Thymus (tissue), 11 donors: ENCODE data around the gene SRSF3. TPM values are rescaled to one million over a fixed set of nuclear protein-coding genes. Genes with fewer than 3 reads are reported as not detected.
A peak's percentile ranks its signal among the peaks of the same experiment; 100 is the strongest.
"Not testable (repeated sequence)": the region's sequence is repeated elsewhere in the genome, so short reads cannot be mapped to it uniquely, and the experiment has no call there.

ENCODE experiments used
- DNase-seq, 9 donors: peaks; one replicate each; pipeline ENCODE4 v3.0.0-alpha.2; 2013; ENCODE audit warnings: low spot score in 9 of 9, low read depth in 6 of 9, missing footprints in 1 of 9
- H3K27ac ChIP-seq, 2 donors: one replicate each; pipeline ENCODE4 v1.5.1; 2013; ENCODE audit warnings: control low read depth in 1 of 2, low read depth in 1 of 2, low read length in 1 of 2, mild to moderate bottlenecking in 1 of 2, moderate library complexity in 1 of 2
- H3K27me3 ChIP-seq, 2 donors: one replicate each; pipeline ENCODE4 v1.5.1; 2013; ENCODE audit warnings: low read length in 1 of 2; ENCODE audit not compliant: control insufficient read depth in 2 of 2, insufficient read depth in 1 of 2
- H3K36me3 ChIP-seq, 2 donors: one replicate each; pipeline ENCODE4 v1.5.1; 2013; ENCODE audit warnings: low read length in 1 of 2, mild to moderate bottlenecking in 1 of 2, moderate library complexity in 1 of 2; ENCODE audit not compliant: control insufficient read depth in 2 of 2, insufficient read depth in 2 of 2
- H3K4me1 ChIP-seq, 2 donors: one replicate each; pipeline ENCODE4 v1.5.1; 2013; ENCODE audit warnings: low read length in 2 of 2; ENCODE audit not compliant: control insufficient read depth in 2 of 2, insufficient read depth in 2 of 2
- H3K4me3 ChIP-seq, 2 donors: one replicate each; pipeline ENCODE4 v1.5.1; 2013; ENCODE audit warnings: low read length in 2 of 2, control low read depth in 1 of 2, mild to moderate bottlenecking in 1 of 2
- H3K9me3 ChIP-seq, 2 donors: one replicate each; pipeline ENCODE4 v1.5.1; 2013; ENCODE audit warnings: low read length in 1 of 2, mild to moderate bottlenecking in 1 of 2; ENCODE audit not compliant: control insufficient read depth in 2 of 2, insufficient read depth in 1 of 2
- WGBS: extraction: QIAGEN DNeasy Blood & Tissue Kit; methylation state at CpG from one replicate; pipeline ENCODE4 v1.1.7; 2013; 5-methylcytosine and 5-hydroxymethylcytosine counted together
- polyA plus RNA-seq: library from polyadenylated mRNA; stranded (reverse); fragments of 200-250 nt; gene quantifications from one replicate; pipeline ENCODE4 v1.2.3, GENCODE V29; 2013
- total RNA-seq: library from RNA; stranded (reverse); fragments of 120-200 nt; gene quantifications from one replicate; pipeline ENCODE4 v1.2.4, GENCODE V29; 2013
- donor health status: healthy.

SRSF3 gene
- total and polyA plus RNA-seq, 2 donors: 299 to 454 TPM

DNA sequence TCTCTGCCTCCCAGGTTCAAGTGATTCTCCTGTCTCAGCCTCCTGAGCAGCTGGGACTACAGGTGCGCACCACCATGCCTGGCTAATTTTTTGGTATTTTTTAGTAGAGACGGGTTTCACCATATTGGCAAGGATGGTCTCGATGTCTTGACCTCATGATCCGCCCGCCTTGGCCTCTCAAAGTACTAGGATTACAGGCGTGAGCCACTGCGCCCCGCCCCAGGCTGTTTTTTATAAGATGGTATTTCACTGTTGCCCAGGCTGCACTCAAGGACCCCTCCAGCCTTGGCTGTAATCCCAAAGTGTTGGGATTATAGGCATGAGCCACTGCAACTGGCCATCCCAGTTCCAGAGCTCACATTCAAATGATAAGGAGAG lies 13.1 kb downstream of the SRSF3 start:
- not testable (repeated sequence) for H3K4me1 ChIP-seq, DNase-seq
- WGBS: 98% methylated on average over 8 of the region's 8 CpGs

DNA sequence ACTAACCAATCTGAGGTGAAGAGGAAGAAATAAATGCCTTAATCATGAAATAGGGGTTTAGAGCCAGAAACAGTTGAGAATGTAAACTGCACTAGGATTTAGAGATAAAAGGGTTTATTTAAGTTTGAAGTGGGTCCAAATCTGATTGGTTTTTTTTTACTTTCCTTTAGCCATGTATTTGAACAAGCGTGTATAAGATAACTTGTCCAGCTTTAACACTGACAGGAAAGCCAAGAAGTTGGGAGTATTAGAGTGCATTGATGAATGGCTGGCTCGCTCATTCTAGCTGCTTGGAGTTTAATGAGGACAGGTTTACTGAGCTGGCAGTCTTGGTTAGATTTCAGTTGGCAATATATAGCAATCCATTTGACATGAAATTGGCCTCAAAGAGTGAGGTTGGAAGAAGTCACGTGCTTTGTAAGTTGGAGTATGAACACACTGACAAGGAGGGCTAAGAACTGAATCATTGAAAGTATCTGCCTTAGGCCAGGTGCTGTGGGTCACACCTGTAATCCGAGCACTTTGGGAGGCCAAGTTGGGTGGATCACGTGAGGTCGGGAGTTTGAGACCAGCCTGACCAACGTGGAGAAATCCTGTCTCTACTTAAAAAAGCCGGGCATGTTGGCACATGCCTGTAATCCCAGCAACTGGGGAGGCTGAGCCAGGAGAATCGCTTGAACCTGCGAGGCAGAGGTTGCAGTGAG lies 13.7 kb downstream of the SRSF3 start:
- no peak overlapping the region for H3K27ac ChIP-seq
- no peak for DNase-seq

More for the DNA sequence above, 13.1 kb downstream of the SRSF3 start:
- H3K27me3 ChIP-seq, H3K27ac ChIP-seq, H3K9me3 ChIP-seq, H3K4me3 ChIP-seq: not testable (repeated sequence)
- H3K36me3 ChIP-seq: peaks cover 71 to 95% of the 10 kb centered on the region in 2 donors

DNA sequence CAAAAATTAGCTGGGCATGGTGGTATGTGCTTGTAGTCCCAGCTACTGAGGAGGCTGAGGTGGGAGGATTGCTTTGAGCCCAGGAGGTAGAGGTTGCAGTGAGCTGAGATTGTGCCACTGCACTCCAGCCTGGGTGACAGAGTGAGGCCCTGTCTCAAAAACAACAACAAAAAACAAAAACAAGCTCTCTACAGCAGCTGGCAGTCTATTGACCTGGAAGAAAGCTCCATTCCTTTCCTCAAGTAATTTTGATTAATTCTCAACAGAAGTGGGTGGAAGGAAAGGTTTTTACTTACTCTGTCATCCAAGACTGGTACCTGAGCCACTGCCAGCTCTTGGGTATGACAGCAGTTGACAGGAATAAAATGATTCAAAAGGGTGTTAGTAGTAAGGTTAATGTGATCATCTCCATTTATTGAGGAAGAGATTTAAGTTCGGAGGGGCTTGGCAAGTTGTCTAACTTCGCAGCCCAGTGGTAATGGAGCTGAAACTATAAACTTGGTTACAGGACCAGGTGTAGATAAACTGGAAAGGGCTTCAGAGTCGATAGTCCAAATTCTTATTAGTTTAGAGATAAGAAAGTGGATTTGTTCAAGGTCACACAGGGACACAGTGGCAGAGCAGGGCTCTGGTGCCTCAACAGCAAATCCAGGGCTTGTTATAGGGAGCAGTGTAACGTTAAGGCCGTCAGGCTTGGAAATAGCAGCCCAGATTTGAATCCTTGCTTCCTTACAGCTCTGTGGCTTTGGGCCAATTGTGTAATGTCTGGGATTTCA lies 14.8 kb downstream of the SRSF3 start:
- Histone ChIP-seq H3K36me3 (peaks cover 78 to 93% of the 10 kb centered on the region in 2 donors), H3K27me3 (no peaks in the 10 kb centered on the region), H3K27ac (peak overlapping the region in 1 of 2 donors; percentile 31), H3K4me3 (no peak overlapping the region), H3K9me3 (peaks cover 0 to 4% of the 10 kb centered on the region in 2 donors), H3K4me1 (peaks cover 0 to 5% of the 10 kb centered on the region in 2 donors)
- no peak for DNase-seq
- 94% methylated on average over 5 of the region's 5 CpGs for WGBS

More for the DNA sequence above, 13.7 kb downstream of the SRSF3 start:
- H3K9me3 ChIP-seq: peaks cover 0 to 4% of the 10 kb centered on the region in 2 donors
- H3K4me3 ChIP-seq: no peak overlapping the region
- H3K36me3 ChIP-seq: peaks cover 72 to 95% of the 10 kb centered on the region in 2 donors
- H3K27me3 ChIP-seq: no peaks in the 10 kb centered on the region
- WGBS: 95% methylated on average over 10 of the region's 10 CpGs
- H3K4me1 ChIP-seq: peaks cover 0 to 5% of the 10 kb centered on the region in 2 donors

DNA sequence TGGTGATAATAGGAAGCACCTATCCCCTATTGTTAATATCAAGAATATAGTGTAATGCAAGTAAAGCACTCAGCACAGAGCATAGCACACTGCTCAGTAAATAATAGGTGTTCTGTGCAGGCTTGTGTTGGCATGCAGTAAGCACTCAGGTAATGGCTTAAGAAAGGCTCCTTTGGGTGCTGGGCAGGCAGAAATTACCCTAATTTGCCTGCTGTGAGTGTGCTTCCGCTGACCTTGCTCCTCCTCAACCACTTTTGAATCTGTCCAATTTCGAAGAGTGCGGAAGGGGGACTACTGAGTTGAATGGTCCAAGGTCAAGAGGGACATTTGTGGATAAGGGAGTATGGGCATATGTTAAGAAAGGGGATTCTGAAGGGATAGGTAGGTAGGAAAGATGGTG lies 15.4 kb downstream of the SRSF3 start:
- no peaks in the 10 kb centered on the region for H3K27me3 ChIP-seq
- DNase-seq: no peak
- no peak overlapping the region for H3K4me3 ChIP-seq
- no peak overlapping the region for H3K27ac ChIP-seq
- over 99% methylated on average over 3 of the region's 3 CpGs for WGBS
- H3K36me3 ChIP-seq: peaks cover 73 to 90% of the 10 kb centered on the region in 2 donors
- H3K9me3 ChIP-seq: peaks cover 0 to 4% of the 10 kb centered on the region in 2 donors
- peaks cover 0 to 5% of the 10 kb centered on the region in 2 donors for H3K4me1 ChIP-seq

DNA sequence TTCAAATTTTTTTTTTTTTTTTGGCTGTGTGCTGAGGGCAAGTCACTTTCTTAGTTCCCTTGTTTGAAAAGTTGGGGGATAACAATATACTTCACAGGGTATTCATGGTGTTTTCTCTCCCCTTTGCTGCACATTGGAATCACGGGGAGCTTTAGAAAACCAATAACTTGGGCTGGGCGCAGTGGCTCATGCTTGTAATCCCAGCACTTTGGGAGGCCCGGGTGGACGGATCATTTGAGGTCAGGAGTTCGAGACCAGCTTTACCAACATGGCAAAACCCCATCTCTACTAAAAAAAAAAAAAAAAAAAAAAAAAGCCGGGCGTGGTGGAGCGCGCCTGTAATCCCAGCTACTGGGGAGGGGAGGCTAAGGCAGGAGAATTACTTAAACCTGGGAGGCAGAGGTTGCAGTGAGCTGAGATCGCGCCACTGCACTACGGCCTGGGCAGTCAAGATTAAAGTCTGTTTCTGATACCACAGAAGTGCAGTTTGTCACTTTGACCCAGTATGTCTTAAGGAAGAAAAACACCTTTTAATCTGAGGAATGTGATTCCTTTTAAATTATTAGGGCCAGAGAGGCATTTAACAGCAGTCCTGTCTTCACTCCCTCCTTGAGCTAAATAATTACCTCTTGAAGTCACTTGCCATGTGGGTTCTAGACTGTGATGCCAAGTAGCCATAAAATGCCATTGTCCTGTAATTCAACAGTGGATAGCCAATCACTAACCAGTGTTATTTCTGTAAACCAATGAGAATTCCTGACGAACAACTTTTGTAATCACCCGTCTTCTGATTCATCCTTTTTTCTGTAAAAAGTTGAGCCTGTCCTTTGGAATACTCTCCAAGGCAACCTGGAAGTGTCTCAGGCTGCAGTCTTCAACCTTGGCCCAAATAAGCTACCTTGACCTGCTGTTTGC lies 16.1 kb downstream of the SRSF3 start:
- Histone ChIP-seq H3K27ac (no peak overlapping the region), H3K9me3 (peaks cover 0 to 4% of the 10 kb centered on the region in 2 donors), H3K36me3 (peaks cover 72 to 88% of the 10 kb centered on the region in 2 donors), H3K27me3 (no peaks in the 10 kb centered on the region), H3K4me3 (no peak overlapping the region), H3K4me1 (peaks cover 0 to 5% of the 10 kb centered on the region in 2 donors)
- no peak for DNase-seq
- WGBS: 98% methylated on average over 13 of the region's 14 CpGs

DNA sequence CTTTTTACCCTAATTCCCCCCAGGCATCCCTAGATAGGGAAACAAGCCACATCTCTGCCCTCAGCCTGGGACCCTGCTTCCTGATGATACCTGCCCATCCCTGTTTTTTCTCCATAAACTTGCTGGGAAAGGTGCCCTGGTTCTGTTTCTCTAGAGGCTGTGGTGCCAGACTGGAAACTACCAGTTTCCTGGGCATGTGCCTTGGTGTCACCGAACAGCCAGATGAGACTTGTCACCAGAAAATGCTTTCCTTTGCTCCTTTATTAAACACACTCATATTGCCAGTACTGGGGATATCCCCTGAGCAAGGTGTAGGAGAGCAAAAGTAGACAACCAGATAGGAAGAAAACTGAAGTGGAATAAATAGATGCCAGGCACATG lies 16.8 kb downstream of the SRSF3 start:
- Histone ChIP-seq H3K27me3 (no peaks in the 10 kb centered on the region), H3K4me1 (peaks cover 0 to 5% of the 10 kb centered on the region in 2 donors), H3K9me3 (peaks cover 0 to 4% of the 10 kb centered on the region in 2 donors), H3K36me3 (peaks cover 68 to 84% of the 10 kb centered on the region in 2 donors), H3K27ac (no peak overlapping the region), H3K4me3 (no peak overlapping the region)
- 96% methylated on average over 1 of the region's 1 CpG for WGBS
- no peak for DNase-seq

DNA sequence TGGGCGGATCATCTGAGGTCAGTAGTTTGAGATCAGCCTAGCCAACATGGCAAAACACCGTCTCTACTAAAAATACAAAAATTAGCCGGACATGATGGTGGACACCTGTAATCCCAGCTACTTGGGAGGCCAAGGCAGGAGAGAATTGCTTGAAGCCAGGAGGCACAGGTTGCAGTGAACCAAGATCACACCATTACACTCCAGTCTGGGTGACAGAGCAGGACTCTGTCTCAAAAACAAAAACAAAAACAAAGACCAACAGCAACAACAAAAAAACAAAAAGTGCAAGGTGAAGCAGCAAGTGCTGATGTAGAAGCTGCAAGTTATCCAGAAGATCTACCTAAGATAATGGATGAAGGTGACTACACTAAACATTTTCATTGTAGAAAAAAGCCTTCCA lies 17.5 kb downstream of the SRSF3 start:
- H3K4me1 ChIP-seq, H3K4me3 ChIP-seq, H3K27me3 ChIP-seq, H3K9me3 ChIP-seq, DNase-seq: not testable (repeated sequence)
- H3K36me3 ChIP-seq: peaks cover 61 to 77% of the 10 kb centered on the region in 2 donors
- peak overlapping the region in 1 of 2 donors; percentile 31 for H3K27ac ChIP-seq
- WGBS: 96% methylated on average over 3 of the region's 3 CpGs

DNA sequence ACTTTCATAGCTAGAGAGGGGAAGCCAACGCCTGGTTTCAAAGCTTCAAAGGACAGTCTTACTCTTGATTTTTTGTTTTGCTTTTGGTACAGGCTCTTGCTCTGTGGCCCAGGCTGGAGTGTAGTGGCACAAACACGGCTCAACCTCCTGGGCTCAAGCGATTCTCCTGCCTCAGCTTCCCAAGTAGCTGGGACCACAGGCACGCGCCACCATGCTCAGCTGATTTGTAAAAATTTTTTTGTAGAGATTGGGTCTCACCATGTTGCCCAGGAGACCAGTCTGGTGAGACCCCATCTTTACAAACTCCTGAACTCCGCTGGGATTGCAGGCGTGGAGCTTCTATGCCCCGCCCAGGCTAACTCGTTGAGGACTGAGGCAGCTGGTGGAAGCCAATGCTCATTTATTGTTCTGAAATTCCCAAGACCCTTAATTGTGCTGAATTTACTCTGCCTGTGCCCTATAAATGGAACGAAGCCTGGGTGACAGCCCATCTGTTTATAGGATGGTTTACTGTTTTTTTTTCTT lies 18.0 kb downstream of the SRSF3 start:
- 97% methylated on average over 10 of the region's 10 CpGs for WGBS
- H3K9me3 ChIP-seq: peaks cover 0 to 4% of the 10 kb centered on the region in 2 donors
- H3K27me3 ChIP-seq: no peaks in the 10 kb centered on the region
- H3K4me3 ChIP-seq: no peak overlapping the region
- peaks cover 0 to 3% of the 10 kb centered on the region in 2 donors for H3K4me1 ChIP-seq
- no peak for DNase-seq
- no peak overlapping the region for H3K27ac ChIP-seq
- peaks cover 64 to 77% of the 10 kb centered on the region in 2 donors for H3K36me3 ChIP-seq
